GM10248 (cell line): Measurements from ENCODE around the gene PTX4.

Source experiments
- CTCF ChIA-PET: fragments of 300-600 bp; sonication (Branson Sonifier 250); formaldehyde crosslinking; extraction: SDS; loops from one replicate; lab custom pipeline; 2021; ENCODE audit warnings: antibody characterized with exemption; lab: Yijun Ruan, JAX
- POLR2A ChIA-PET: fragments of 350-650 bp; sonication (Branson Sonifier 250); formaldehyde crosslinking; extraction: SDS; loops from one replicate; lab custom pipeline; 2020; ENCODE audit warnings: antibody characterized with exemption; lab: Yijun Ruan, JAX
- DNase-seq: peaks from one replicate; pipeline ENCODE4 v3.0.0; 2012; ENCODE audit errors: extremely low spot score
- CTCF ChIP-seq: IDR thresholded peaks from 2 replicates; pipeline ENCODE4 v1.5.1; 2012; ENCODE audit warnings: mild to moderate bottlenecking, low read depth; ENCODE audit errors: extremely low read depth, missing control alignments, control extremely low read depth

Gene PTX4

DNA sequence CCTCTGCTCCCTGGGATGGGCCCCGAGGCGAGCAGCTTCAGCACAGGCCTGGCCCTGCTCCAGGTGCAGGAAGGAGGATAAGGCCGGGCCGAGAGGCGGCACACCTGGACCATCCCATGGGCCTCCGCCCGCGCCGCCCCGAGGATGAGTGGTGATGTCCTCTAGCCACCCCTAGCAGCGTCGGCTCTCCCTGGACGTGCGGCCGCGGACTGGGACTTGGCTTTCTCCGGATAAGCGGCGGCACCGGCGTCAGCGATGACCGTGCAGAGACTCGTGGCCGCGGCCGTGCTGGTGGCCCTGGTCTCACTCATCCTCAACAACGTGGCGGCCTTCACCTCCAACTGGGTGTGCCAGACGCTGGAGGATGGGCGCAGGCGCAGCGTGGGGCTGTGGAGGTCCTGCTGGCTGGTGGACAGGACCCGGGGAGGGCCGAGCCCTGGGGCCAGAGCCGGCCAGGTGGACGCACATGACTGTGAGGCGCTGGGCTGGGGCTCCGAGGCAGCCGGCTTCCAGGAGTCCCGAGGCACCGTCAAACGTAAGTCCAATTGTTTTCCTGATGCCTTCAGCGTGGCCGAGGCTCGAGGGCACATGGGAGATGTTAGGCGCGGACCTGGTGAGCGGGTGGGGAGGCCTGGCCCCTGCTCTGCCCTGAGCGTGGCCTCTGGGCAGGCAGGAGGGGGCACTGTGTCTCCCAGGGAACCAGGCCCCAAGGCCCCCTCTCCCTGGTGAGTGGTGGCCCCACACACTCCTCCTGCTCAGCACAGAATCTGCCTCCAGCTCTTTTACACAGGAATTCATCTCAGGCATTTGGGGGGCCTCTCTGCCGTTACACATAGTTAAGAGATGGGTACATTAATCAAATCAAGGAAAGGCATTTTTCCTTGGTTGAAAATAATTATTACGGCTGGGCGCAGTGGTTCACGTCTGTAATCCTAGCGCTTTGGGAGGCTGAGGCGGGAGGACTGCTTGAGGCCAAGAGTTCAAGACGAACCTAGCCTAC lies 45.6 kb upstream of the PTX4 start:
- ChIA-PET CTCF (interaction anchor here (1.4 kb wide), 1 partner anchor 12 kb away, joined by 3 read pairs; no protein-coding TSS in a partner anchor), POLR2A (interaction anchor here (0.6 kb wide), 1 partner anchor 413 kb away, joined by 5 read pairs; no protein-coding TSS in a partner anchor)
- no peak for TF ChIP-seq CTCF
- no peak for DNase-seq

DNA sequence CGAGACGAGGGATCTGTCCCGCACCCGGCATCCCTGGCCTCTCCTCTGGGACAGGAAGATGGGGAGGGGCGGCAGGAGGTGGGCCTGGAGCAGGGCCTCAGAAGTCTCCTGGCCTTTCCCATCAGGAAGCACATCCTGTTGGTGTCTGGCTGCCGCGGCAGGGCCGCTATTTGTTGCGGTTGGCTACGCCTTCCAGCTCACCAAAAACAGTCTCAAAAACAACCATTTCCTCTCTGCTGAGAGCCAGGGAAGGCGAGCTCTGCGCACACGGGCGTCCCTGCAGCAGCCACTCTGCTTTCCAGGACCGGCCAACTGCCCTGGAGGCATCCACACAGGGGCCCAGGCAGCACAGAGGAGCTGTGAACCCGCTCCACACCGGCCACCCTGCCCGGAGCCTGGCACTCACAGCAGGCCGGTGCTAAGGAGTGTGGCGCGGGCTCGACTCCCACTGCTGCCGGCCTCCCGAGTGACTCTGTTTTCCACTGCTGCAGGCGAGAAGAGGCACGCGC lies 44.8 kb upstream of the PTX4 start, which contains the start of gene TMEM204:
Gene TMEM204, plus strand, starts transcription at position 224 of the 509 bp plus-strand sequence. CDS start 610 bp downstream, outside the sequence.
- ChIA-PET POLR2A (interaction anchor here (0.6 kb wide), 1 partner anchor 414 kb away, joined by 5 read pairs; no protein-coding TSS in a partner anchor), CTCF (no interaction called here)
- no peak for TF ChIP-seq CTCF
- no peak for DNase-seq

- DNase-seq: no peak
- POLR2A ChIA-PET: no interaction called here
- CTCF ChIA-PET: no interaction called here
- TF ChIP-seq CTCF: no peak
These were observed 44.0 kb upstream of the PTX4 start for GRCh38 chr16:1532771-1533170.

GRCh38 chr16:1532081-1532760 lies 43.5 kb upstream of the PTX4 start:
- DNase-seq: no peak
- ChIA-PET POLR2A (no interaction called here), CTCF (no interaction called here)
- TF ChIP-seq CTCF: no peak

DNA sequence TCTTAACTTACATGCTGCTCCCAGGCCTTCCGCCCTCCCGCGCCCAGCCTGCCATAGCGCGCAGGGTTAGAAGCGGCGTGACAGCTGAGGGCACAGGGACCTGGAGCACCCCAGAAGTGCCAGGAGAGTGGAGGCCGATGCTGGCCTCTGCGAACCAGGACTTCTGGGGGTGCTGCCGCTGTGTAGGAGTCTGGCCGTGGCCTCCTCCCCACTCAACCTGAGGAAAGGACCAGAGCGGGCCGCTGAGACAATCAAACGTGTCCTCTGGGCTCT lies 42.8 kb upstream of the PTX4 start:
- CTCF ChIA-PET: no interaction called here
- TF ChIP-seq CTCF: no peak
- POLR2A ChIA-PET: no interaction called here
- DNase-seq: no peak

DNA sequence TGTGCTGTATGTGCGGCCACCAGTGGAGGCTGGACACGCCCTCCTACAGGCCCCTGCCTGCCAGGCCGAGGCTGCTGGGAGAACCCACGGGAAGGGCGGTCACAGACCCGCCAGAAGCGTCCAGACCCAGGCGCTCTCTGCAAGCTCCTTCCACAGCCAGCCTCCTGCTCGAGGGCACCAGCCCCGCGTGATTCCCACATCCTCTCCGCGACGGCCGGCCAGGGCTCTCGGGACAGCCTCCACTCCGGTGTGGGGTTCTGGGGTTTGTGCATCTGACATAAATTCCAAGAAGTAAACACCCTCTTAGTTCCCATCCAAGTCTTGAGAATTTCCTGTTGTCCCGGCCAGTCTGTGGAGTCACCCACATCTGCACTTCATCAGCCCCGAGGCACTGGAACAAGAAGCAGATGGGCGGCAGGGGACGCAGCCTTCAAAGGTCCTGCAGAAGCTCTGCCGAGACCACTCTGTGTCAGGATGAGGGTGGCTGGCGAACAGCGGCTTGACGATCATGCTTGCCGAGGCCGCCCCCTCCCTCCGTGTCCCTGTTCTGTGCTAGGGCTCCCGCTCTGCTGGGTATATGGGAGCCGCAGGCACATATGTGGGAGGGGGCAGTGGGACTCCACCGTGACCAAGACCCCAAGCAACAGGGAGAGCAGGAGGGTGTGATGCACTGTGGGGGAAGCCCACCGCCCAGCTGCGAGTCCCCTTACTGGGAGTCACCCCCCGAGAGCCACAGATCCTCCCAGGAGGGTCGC lies 42.3 kb upstream of the PTX4 start:
- no peak for TF ChIP-seq CTCF
- no peak for DNase-seq
- ChIA-PET POLR2A (no interaction called here), CTCF (no interaction called here)
